Liver (tissue), 3 donors: ENCODE results near the gene AUP1.

Experiments
- CTCF ChIP-seq: fragments of 150-350 bp; IDR thresholded peaks from 2 replicates; pipeline ENCODE4 v1.5.1; 2017; ENCODE audit warnings: improper control_type of control experiment, low read depth, low read length; ENCODE audit not compliant: missing input control
- EGR1 ChIP-seq, 2 donors: IDR thresholded peaks; 2 replicates each; pipeline ENCODE4 v1.6.1; 2016 to 2018; ENCODE audit warnings: antibody characterized with exemption in 2 of 2, low read depth in 2 of 2
- FOXA1 ChIP-seq: IDR thresholded peaks from 2 replicates; pipeline ENCODE4 v1.6.1; 2016; ENCODE audit warnings: antibody characterized with exemption
- GABPA ChIP-seq, 2 donors: IDR thresholded peaks in 1 of 2; conservative IDR thresholded peaks in 1 of 2; 2 replicates each; pipeline ENCODE4 v1.6.1; 2016; ENCODE audit warnings: antibody characterized with exemption in 2 of 2, mild to moderate bottlenecking in 1 of 2, moderate library complexity in 1 of 2
- JUND ChIP-seq, 2 donors: IDR thresholded peaks; 2 replicates each; pipeline ENCODE4 v1.6.1; 2016; ENCODE audit warnings: antibody characterized with exemption in 2 of 2
- RXRA ChIP-seq, 2 donors: IDR thresholded peaks; 2 replicates each; pipeline ENCODE4 v1.6.1; 2017 to 2018; ENCODE audit warnings: antibody characterized with exemption in 2 of 2, mild to moderate bottlenecking in 1 of 2
- TAF1 ChIP-seq: conservative IDR thresholded peaks from 2 replicates; pipeline ENCODE4 v1.6.1; 2016; ENCODE audit warnings: antibody characterized with exemption, mild to moderate bottlenecking
- YY1 ChIP-seq: IDR thresholded peaks from 2 replicates; pipeline ENCODE4 v1.6.1; 2016; ENCODE audit warnings: antibody characterized with exemption, mild to moderate bottlenecking
- TF ChIP-seq, protein P1 (sequence below): IDR thresholded peaks from 2 replicates; pipeline ENCODE4 v1.6.1; 2016; ENCODE audit warnings: antibody characterized with exemption
- TF ChIP-seq, protein P2 (sequence below): IDR thresholded peaks from 2 replicates; pipeline ENCODE4 v1.6.1; 2016; ENCODE audit warnings: antibody characterized with exemption, mild to moderate bottlenecking
- TF ChIP-seq, protein P3 (sequence below): IDR thresholded peaks from 2 replicates; pipeline ENCODE4 v1.6.1; 2016; ENCODE audit warnings: antibody characterized with exemption
- TF ChIP-seq, protein P4 (sequence below): IDR thresholded peaks from 2 replicates; pipeline ENCODE4 v1.6.1; 2016; ENCODE audit warnings: antibody characterized with exemption
- donor health status: healthy.
- donor health status: healthy.

DNA sequence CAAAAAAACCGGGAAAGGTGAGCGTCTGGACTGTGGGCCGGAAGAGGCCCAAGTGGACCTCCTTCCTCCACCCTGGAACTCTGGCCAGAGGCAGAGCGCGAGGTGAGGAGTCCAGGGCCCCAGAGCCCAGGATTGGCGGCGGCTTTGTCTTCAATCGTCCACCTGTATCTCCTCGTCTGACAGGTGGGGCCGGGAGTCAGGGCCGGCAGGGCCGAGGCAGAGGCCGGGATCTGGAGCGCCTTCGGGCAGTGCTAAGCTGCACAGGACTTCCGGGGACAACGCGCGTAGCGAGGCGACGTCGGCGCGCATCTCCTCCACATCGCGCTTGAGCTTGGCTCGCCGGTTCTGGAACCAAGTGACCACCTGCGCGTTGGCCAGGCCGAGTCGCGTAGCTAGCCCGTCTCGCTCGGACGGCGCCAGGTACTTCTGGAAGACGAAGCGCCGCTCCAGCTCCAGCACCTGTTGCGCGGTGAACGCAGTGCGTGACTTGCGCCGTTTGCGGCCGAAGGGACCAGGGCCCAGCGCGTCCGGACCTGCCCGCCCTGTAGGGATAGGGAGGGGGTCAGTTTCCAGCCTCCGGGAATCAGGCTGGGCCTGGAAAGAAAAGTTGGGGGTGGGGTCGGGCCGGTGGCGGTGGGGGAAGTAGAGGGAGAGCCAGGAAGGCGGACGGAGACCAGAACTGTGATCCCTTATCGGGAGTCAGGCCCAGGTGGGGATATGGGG is 31.6 kb downstream of the AUP1 start:
- TF ChIP-seq CTCF (no peak), RXRA (IDR thresholded peaks at IDR 0.05) (no peak), TAF1 (no peak), JUND (IDR thresholded peaks at IDR 0.05) (no peak), FOXA1 (no peak), YY1 (no peak), GABPA (IDR thresholded peaks at IDR 0.05 in 1 of 2, conservative IDR thresholded peaks at IDR 0.05 in 1 of 2) (no peak), EGR1 (IDR thresholded peaks at IDR 0.05; ENCODE audit: low read depth in 2 of 2) (no peak)
- TF ChIP-seq, protein P1, sequence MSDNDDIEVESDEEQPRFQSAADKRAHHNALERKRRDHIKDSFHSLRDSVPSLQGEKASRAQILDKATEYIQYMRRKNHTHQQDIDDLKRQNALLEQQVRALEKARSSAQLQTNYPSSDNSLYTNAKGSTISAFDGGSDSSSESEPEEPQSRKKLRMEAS = no peak
- TF ChIP-seq, protein P2, sequence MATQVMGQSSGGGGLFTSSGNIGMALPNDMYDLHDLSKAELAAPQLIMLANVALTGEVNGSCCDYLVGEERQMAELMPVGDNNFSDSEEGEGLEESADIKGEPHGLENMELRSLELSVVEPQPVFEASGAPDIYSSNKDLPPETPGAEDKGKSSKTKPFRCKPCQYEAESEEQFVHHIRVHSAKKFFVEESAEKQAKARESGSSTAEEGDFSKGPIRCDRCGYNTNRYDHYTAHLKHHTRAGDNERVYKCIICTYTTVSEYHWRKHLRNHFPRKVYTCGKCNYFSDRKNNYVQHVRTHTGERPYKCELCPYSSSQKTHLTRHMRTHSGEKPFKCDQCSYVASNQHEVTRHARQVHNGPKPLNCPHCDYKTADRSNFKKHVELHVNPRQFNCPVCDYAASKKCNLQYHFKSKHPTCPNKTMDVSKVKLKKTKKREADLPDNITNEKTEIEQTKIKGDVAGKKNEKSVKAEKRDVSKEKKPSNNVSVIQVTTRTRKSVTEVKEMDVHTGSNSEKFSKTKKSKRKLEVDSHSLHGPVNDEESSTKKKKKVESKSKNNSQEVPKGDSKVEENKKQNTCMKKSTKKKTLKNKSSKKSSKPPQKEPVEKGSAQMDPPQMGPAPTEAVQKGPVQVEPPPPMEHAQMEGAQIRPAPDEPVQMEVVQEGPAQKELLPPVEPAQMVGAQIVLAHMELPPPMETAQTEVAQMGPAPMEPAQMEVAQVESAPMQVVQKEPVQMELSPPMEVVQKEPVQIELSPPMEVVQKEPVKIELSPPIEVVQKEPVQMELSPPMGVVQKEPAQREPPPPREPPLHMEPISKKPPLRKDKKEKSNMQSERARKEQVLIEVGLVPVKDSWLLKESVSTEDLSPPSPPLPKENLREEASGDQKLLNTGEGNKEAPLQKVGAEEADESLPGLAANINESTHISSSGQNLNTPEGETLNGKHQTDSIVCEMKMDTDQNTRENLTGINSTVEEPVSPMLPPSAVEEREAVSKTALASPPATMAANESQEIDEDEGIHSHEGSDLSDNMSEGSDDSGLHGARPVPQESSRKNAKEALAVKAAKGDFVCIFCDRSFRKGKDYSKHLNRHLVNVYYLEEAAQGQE = no peak
- TF ChIP-seq, protein P3, sequence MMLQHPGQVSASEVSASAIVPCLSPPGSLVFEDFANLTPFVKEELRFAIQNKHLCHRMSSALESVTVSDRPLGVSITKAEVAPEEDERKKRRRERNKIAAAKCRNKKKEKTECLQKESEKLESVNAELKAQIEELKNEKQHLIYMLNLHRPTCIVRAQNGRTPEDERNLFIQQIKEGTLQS = no peak
- TF ChIP-seq, protein P4, sequence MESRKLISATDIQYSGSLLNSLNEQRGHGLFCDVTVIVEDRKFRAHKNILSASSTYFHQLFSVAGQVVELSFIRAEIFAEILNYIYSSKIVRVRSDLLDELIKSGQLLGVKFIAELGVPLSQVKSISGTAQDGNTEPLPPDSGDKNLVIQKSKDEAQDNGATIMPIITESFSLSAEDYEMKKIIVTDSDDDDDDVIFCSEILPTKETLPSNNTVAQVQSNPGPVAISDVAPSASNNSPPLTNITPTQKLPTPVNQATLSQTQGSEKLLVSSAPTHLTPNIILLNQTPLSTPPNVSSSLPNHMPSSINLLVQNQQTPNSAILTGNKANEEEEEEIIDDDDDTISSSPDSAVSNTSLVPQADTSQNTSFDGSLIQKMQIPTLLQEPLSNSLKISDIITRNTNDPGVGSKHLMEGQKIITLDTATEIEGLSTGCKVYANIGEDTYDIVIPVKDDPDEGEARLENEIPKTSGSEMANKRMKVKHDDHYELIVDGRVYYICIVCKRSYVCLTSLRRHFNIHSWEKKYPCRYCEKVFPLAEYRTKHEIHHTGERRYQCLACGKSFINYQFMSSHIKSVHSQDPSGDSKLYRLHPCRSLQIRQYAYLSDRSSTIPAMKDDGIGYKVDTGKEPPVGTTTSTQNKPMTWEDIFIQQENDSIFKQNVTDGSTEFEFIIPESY = no peak
